Tongue (tissue), 2 donors: Measurements from ENCODE around the gene JAG2. TPM values are rescaled to one million over a fixed set of nuclear protein-coding genes. Genes with fewer than 3 reads are reported as not detected.

ENCODE experiments used
- DNase-seq: peaks from one replicate; pipeline ENCODE4 v3.0.0-alpha.2; 2015
- total RNA-seq: library from RNA; depleted of rRNA; stranded (reverse); fragments of >200 nt; gene quantifications from one replicate; pipeline ENCODE4 v1.2.3, GENCODE V29; 2014

Gene JAG2
- total RNA-seq, 1 donor from 2014 or later, result 58.5 TPM

- peak; percentile 50 for DNase-seq
Observed at GRCh38 chr14:105165134-105165704, 3.4 kb downstream of the JAG2 start.

- DNase-seq, result no peak
Observed at GRCh38 chr14:105163040-105163742, 5.4 kb downstream of the JAG2 start.

GRCh38 chr14:105162669-105162979 lies 6.0 kb downstream of the JAG2 start:
- no peak for DNase-seq

- DNase-seq, result no peak
Observed at GRCh38 chr14:105161964-105162668, 6.5 kb downstream of the JAG2 start.

GRCh38 chr14:105161309-105161708 lies 7.3 kb downstream of the JAG2 start:
- DNase-seq, result no peak

GRCh38 chr14:105160776-105161175 lies 7.8 kb downstream of the JAG2 start:
- no peak for DNase-seq

GRCh38 chr14:105159344-105159743 lies 9.2 kb downstream of the JAG2 start:
- no peak for DNase-seq

GRCh38 chr14:105158794-105159193 lies 9.8 kb downstream of the JAG2 start:
- DNase-seq, result no peak

- DNase-seq, result no peak
Observed at GRCh38 chr14:105157872-105158271, 10.7 kb downstream of the JAG2 start.

- DNase-seq, result no peak
Observed at GRCh38 chr14:105156414-105157375, 11.9 kb downstream of the JAG2 start.

- DNase-seq, result no peak
Observed at GRCh38 chr14:105155681-105156413, 12.7 kb downstream of the JAG2 start.

GRCh38 chr14:105155071-105155651 lies 13.4 kb downstream of the JAG2 start:
- no peak for DNase-seq

- DNase-seq, result no peak
Observed at GRCh38 chr14:105154476-105154871, 14.1 kb downstream of the JAG2 start.

- DNase-seq, result no peak
Observed at GRCh38 chr14:105153739-105154475, 14.7 kb downstream of the JAG2 start.

GRCh38 chr14:105153331-105153731 lies 15.2 kb downstream of the JAG2 start:
- peak; percentile 64 for DNase-seq

GRCh38 chr14:105152794-105153241 lies 15.8 kb downstream of the JAG2 start:
- no peak for DNase-seq

GRCh38 chr14:105151838-105152793 lies 16.5 kb downstream of the JAG2 start:
- peak; percentile 82 for DNase-seq

- no peak for DNase-seq
Observed at GRCh38 chr14:105151084-105151837, 17.3 kb downstream of the JAG2 start.
